ENCODE data around the gene SCGB1D1.

SCGB1D1 gene

GRCh38 chr11:62171261-62171723 is 18.7 kb upstream of the SCGB1D1 start:
- Histone ChIP-seq H3K27me3 (ENCODE audit: insufficient read depth, low read depth, severe bottlenecking) (no peaks in the 10 kb centered on the region), H3K36me3 (no peaks in the 10 kb centered on the region), H3K4me3 (ENCODE audit: low read depth, low read length) (peak overlapping the region; percentile 38), H3K27ac (no peak overlapping the region), H3K9me3 (ENCODE audit: severe bottlenecking) (no peaks in the 10 kb centered on the region)
- DNase-seq = peak; percentile 90
- TF ChIP-seq CTCF (IDR thresholded peaks at IDR 0.05; ENCODE audit: low read depth, low read length) = peak; percentile 76

GRCh38 chr11:62172294-62172693 is 17.7 kb upstream of the SCGB1D1 start:
- H3K27ac ChIP-seq = no peak overlapping the region
- TF ChIP-seq CTCF (IDR thresholded peaks at IDR 0.05; ENCODE audit: low read depth, low read length) = no peak
- H3K36me3 ChIP-seq = no peaks in the 10 kb centered on the region
- no peak overlapping the region for H3K4me3 ChIP-seq (ENCODE audit: low read depth, low read length)
- H3K27me3 ChIP-seq (ENCODE audit: insufficient read depth, low read depth, severe bottlenecking) = no peaks in the 10 kb centered on the region
- no peak for DNase-seq
- no peaks in the 10 kb centered on the region for H3K9me3 ChIP-seq (ENCODE audit: severe bottlenecking)

- DNase-seq = no peak
- H3K27ac ChIP-seq = no peak overlapping the region
- no peaks in the 10 kb centered on the region for H3K9me3 ChIP-seq (ENCODE audit: severe bottlenecking)
- TF ChIP-seq CTCF (IDR thresholded peaks at IDR 0.05; ENCODE audit: low read depth, low read length) = no peak
- H3K4me3 ChIP-seq (ENCODE audit: low read depth, low read length) = no peak overlapping the region
- H3K27me3 ChIP-seq (ENCODE audit: insufficient read depth, low read depth, severe bottlenecking) = no peaks in the 10 kb centered on the region
- no peaks in the 10 kb centered on the region for H3K36me3 ChIP-seq
Observed at GRCh38 chr11:62176766-62177165, 13.2 kb upstream of the SCGB1D1 start.

- Histone ChIP-seq H3K27ac (no peak overlapping the region), H3K36me3 (no peaks in the 10 kb centered on the region), H3K4me3 (ENCODE audit: low read depth, low read length) (no peak overlapping the region), H3K27me3 (ENCODE audit: insufficient read depth, low read depth, severe bottlenecking) (no peaks in the 10 kb centered on the region), H3K9me3 (ENCODE audit: severe bottlenecking) (no peaks in the 10 kb centered on the region)
- no peak for DNase-seq
- TF ChIP-seq CTCF (IDR thresholded peaks at IDR 0.05; ENCODE audit: low read depth, low read length) = no peak
Observed at GRCh38 chr11:62179995-62180394, 10.0 kb upstream of the SCGB1D1 start.

- Histone ChIP-seq H3K27me3 (ENCODE audit: insufficient read depth, low read depth, severe bottlenecking) (no peaks in the 10 kb centered on the region), H3K36me3 (no peaks in the 10 kb centered on the region)
Observed at GRCh38 chr11:62181097-62181496, 8.9 kb upstream of the SCGB1D1 start.

More at GRCh38 chr11:62181097-62181496, 8.9 kb upstream of the SCGB1D1 start:
- no peak for TF ChIP-seq CTCF (IDR thresholded peaks at IDR 0.05; ENCODE audit: low read depth, low read length)
- Histone ChIP-seq H3K27ac (no peak overlapping the region), H3K4me3 (ENCODE audit: low read depth, low read length) (no peak overlapping the region), H3K9me3 (ENCODE audit: severe bottlenecking) (no peaks in the 10 kb centered on the region)
- no peak for DNase-seq

All from WERI-Rb-1 (cell line).